ENCODE data around the gene TBL2. TPM values are rescaled to one million over a fixed set of nuclear protein-coding genes. Genes with fewer than 3 reads are reported as not detected.
"Not testable (repeated sequence)": the region's sequence is repeated elsewhere in the genome, so short reads cannot be mapped to it uniquely, and the experiment has no call there.

TBL2 gene
- total RNA-seq = 11.5 TPM

GRCh38 chr7:73578342-73579128 lies at the start of gene TBL2:
Gene TBL2, minus strand, starts transcription at chr7:73578579. Its CDS starts 30 bp downstream, at chr7:73578549.
- Histone ChIP-seq H3K27me3 (ENCODE audit: insufficient read depth, low read length) (no peaks in the 10 kb centered on the region), H3K9me3 (ENCODE audit: low read depth, low read length) (no peaks in the 10 kb centered on the region), H3K4me1 (ENCODE audit: insufficient read depth, low read length) (peaks cover 62% of the 10 kb centered on the region), H3K4me3 (ENCODE audit: low read length) (peak within 1 kb of the TSS; percentile 80)

GRCh38 chr7:73626814-73627213 lies 48.4 kb upstream of the TBL2 start:
- H3K4me1 ChIP-seq (ENCODE audit: insufficient read depth, low read length) = peaks cover 10% of the 10 kb centered on the region
- no peaks in the 10 kb centered on the region for H3K9me3 ChIP-seq (ENCODE audit: low read depth, low read length)
- peaks cover 49% of the 10 kb centered on the region for H3K27me3 ChIP-seq (ENCODE audit: insufficient read depth, low read length)
- H3K4me3 ChIP-seq (ENCODE audit: low read length) = no peak overlapping the region

GRCh38 chr7:73625276-73625675 lies 46.9 kb upstream of the TBL2 start:
- Histone ChIP-seq H3K4me1 (ENCODE audit: insufficient read depth, low read length) (peaks cover 10% of the 10 kb centered on the region), H3K9me3 (ENCODE audit: low read depth, low read length) (no peaks in the 10 kb centered on the region), H3K4me3 (ENCODE audit: low read length) (no peak overlapping the region), H3K27me3 (ENCODE audit: insufficient read depth, low read length) (peaks cover 52% of the 10 kb centered on the region)

GRCh38 chr7:73624669-73625001 lies 46.3 kb upstream of the TBL2 start:
- H3K4me1 ChIP-seq (ENCODE audit: insufficient read depth, low read length) = peaks cover 10% of the 10 kb centered on the region
- H3K9me3 ChIP-seq (ENCODE audit: low read depth, low read length) = no peaks in the 10 kb centered on the region
- H3K27me3 ChIP-seq (ENCODE audit: insufficient read depth, low read length) = peaks cover 52% of the 10 kb centered on the region
- H3K4me3 ChIP-seq (ENCODE audit: low read length) = no peak overlapping the region

GRCh38 chr7:73623798-73624668 lies 45.7 kb upstream of the TBL2 start, which contains the start of gene MLXIPL:
Gene MLXIPL, minus strand, starts transcription at chr7:73624522. Its CDS starts 30 bp downstream, at chr7:73624492.
- Histone ChIP-seq H3K4me1 (ENCODE audit: insufficient read depth, low read length) (peaks cover 10% of the 10 kb centered on the region), H3K9me3 (ENCODE audit: low read depth, low read length) (no peaks in the 10 kb centered on the region), H3K4me3 (ENCODE audit: low read length) (no peak within 1 kb of the TSS), H3K27me3 (ENCODE audit: insufficient read depth, low read length) (peaks cover 49% of the 10 kb centered on the region)

GRCh38 chr7:73622909-73623797 lies 44.8 kb upstream of the TBL2 start:
- H3K4me1 ChIP-seq (ENCODE audit: insufficient read depth, low read length) = peaks cover 10% of the 10 kb centered on the region
- no peaks in the 10 kb centered on the region for H3K9me3 ChIP-seq (ENCODE audit: low read depth, low read length)
- H3K27me3 ChIP-seq (ENCODE audit: insufficient read depth, low read length) = peaks cover 45% of the 10 kb centered on the region
- H3K4me3 ChIP-seq (ENCODE audit: low read length) = no peak overlapping the region

- Histone ChIP-seq H3K9me3 (ENCODE audit: low read depth, low read length) (no peaks in the 10 kb centered on the region), H3K27me3 (ENCODE audit: insufficient read depth, low read length) (peaks cover 42% of the 10 kb centered on the region), H3K4me3 (ENCODE audit: low read length) (no peak overlapping the region), H3K4me1 (ENCODE audit: insufficient read depth, low read length) (peaks cover 10% of the 10 kb centered on the region)
Observed at GRCh38 chr7:73622527-73622908, 44.1 kb upstream of the TBL2 start.

GRCh38 chr7:73621168-73622063 lies 43.0 kb upstream of the TBL2 start:
- H3K27me3 ChIP-seq (ENCODE audit: insufficient read depth, low read length) = peaks cover 38% of the 10 kb centered on the region
- H3K4me3 ChIP-seq (ENCODE audit: low read length) = no peak overlapping the region
- H3K9me3 ChIP-seq (ENCODE audit: low read depth, low read length) = no peaks in the 10 kb centered on the region
- peaks cover 10% of the 10 kb centered on the region for H3K4me1 ChIP-seq (ENCODE audit: insufficient read depth, low read length)

- not testable (repeated sequence) for H3K9me3 ChIP-seq (ENCODE audit: low read depth, low read length); H3K4me1 ChIP-seq (ENCODE audit: insufficient read depth, low read length); H3K4me3 ChIP-seq (ENCODE audit: low read length)
- H3K27me3 ChIP-seq (ENCODE audit: insufficient read depth, low read length) = peaks cover 25% of the 10 kb centered on the region
Observed at GRCh38 chr7:73619394-73619793, 41.0 kb upstream of the TBL2 start.

- Histone ChIP-seq H3K4me3 (ENCODE audit: low read length) (no peak overlapping the region), H3K27me3 (ENCODE audit: insufficient read depth, low read length) (peaks cover 23% of the 10 kb centered on the region), H3K9me3 (ENCODE audit: low read depth, low read length) (no peaks in the 10 kb centered on the region), H3K4me1 (ENCODE audit: insufficient read depth, low read length) (peaks cover 6% of the 10 kb centered on the region)
Observed at GRCh38 chr7:73618538-73618937, 40.2 kb upstream of the TBL2 start.

- H3K4me3 ChIP-seq (ENCODE audit: low read length); H3K4me1 ChIP-seq (ENCODE audit: insufficient read depth, low read length); H3K9me3 ChIP-seq (ENCODE audit: low read depth, low read length): not testable (repeated sequence)
- peaks cover 19% of the 10 kb centered on the region for H3K27me3 ChIP-seq (ENCODE audit: insufficient read depth, low read length)
Observed at GRCh38 chr7:73617520-73617919, 39.1 kb upstream of the TBL2 start.

- no peak overlapping the region for H3K4me3 ChIP-seq (ENCODE audit: low read length)
- no peaks in the 10 kb centered on the region for H3K9me3 ChIP-seq (ENCODE audit: low read depth, low read length)
- H3K4me1 ChIP-seq (ENCODE audit: insufficient read depth, low read length) = no peaks in the 10 kb centered on the region
- H3K27me3 ChIP-seq (ENCODE audit: insufficient read depth, low read length) = peaks cover 17% of the 10 kb centered on the region
Observed at GRCh38 chr7:73615886-73616285, 37.5 kb upstream of the TBL2 start.

- not testable (repeated sequence) for H3K9me3 ChIP-seq (ENCODE audit: low read depth, low read length); H3K4me3 ChIP-seq (ENCODE audit: low read length); H3K4me1 ChIP-seq (ENCODE audit: insufficient read depth, low read length)
- peaks cover 17% of the 10 kb centered on the region for H3K27me3 ChIP-seq (ENCODE audit: insufficient read depth, low read length)
Observed at GRCh38 chr7:73614937-73615336, 36.6 kb upstream of the TBL2 start.
